IMR-90 (cell line): ENCODE data around the gene GYG2. TPM values are rescaled to one million over a fixed set of nuclear protein-coding genes. Genes with fewer than 3 reads are reported as not detected.

Experiments used
- ATAC-seq: fragments of 200-7000 bp; cut with Tn5 transposase; 2 replicates; pipeline ENCODE4 v1.9.1; 2020; ENCODE audit warnings: low read depth, mild to moderate bottlenecking, moderate library complexity
- BruUV-seq: library from RNA; stranded (reverse); fragments of 400-500 nt; replicated peaks from 2 replicates; lab custom pipeline; 2021; lab: Mats Ljungman, UMichigan
- CTCF ChIA-PET: fragments of 300-600 bp; formaldehyde crosslinking; extraction: SDS; loops from one replicate; lab custom pipeline; 2021; ENCODE audit warnings: antibody characterized with exemption; lab: Yijun Ruan, JAX
- POLR2A ChIA-PET: fragments of 300-600 bp; sonication (Branson Sonifier 250); formaldehyde crosslinking; loops from one replicate; lab custom pipeline; 2022; ENCODE audit warnings: antibody characterized with exemption; ENCODE audit not compliant: unreplicated experiment; lab: Charles Lee
- DNase-seq: peaks from one replicate; pipeline ENCODE4 v3.0.0; 2013
- H2AFZ ChIP-seq: replicated peaks from 2 replicates; pipeline ENCODE3; 2013; ENCODE audit warnings: low read length, mild to moderate bottlenecking; ENCODE audit not compliant: poor library complexity
- H2AK5ac ChIP-seq: 2 replicates; pipeline ENCODE4 v1.6.1; 2013; ENCODE audit warnings: low read depth, low read length, inconsistent platforms
- H2AK9ac ChIP-seq: replicated peaks from 2 replicates; pipeline ENCODE3; 2013; ENCODE audit warnings: mild to moderate bottlenecking, low read depth, low read length, moderate library complexity; ENCODE audit not compliant: poor library complexity
- H2BK120ac ChIP-seq: 2 replicates; pipeline ENCODE4 v1.6.1; 2013; ENCODE audit warnings: low read depth, low read length, inconsistent platforms
- H2BK15ac ChIP-seq: 3 replicates; pipeline ENCODE4 v1.6.1; 2013; ENCODE audit warnings: low read depth, low read length, inconsistent platforms
- H2BK20ac ChIP-seq: 2 replicates; pipeline ENCODE4 v1.6.1; 2013; ENCODE audit warnings: low read depth, mild to moderate bottlenecking, inconsistent platforms, low read length, moderate library complexity
- H2BK5ac ChIP-seq: 2 replicates; pipeline ENCODE4 v1.6.1; 2013; ENCODE audit warnings: mild to moderate bottlenecking, low read depth, low read length, inconsistent platforms; ENCODE audit not compliant: poor library complexity, severe bottlenecking
- H3K14ac ChIP-seq: replicated peaks from 2 replicates; pipeline ENCODE4 v1.6.1; 2013; ENCODE audit warnings: low read depth, low read length, inconsistent platforms
- H3K18ac ChIP-seq: 2 replicates; pipeline ENCODE4 v1.6.1; 2013; ENCODE audit warnings: low read depth, low read length, control low read depth
- H3K23ac ChIP-seq: 2 replicates; pipeline ENCODE4 v1.6.1; 2013; ENCODE audit warnings: low read depth, low read length, inconsistent platforms
- H3K27ac ChIP-seq: 2 replicates; pipeline ENCODE4 v1.5.1; 2013; ENCODE audit warnings: mild to moderate bottlenecking, control low read depth, low read length; ENCODE audit not compliant: insufficient read depth
- H3K27me3 ChIP-seq: 2 replicates; pipeline ENCODE4 v1.6.1; 2013; ENCODE audit warnings: low read length; ENCODE audit not compliant: control insufficient read depth, insufficient read depth
- H3K36me3 ChIP-seq: 2 replicates; pipeline ENCODE4 v1.6.1; 2013; ENCODE audit warnings: low read length, mixed read lengths; ENCODE audit not compliant: control insufficient read depth, insufficient read depth
- H3K4ac ChIP-seq: 2 replicates; pipeline ENCODE4 v1.6.1; 2013; ENCODE audit warnings: low read depth, low read length, inconsistent platforms
- H3K4me1 ChIP-seq: 2 replicates; pipeline ENCODE4 v1.6.1; 2013; ENCODE audit warnings: low read length, mixed read lengths; ENCODE audit not compliant: control insufficient read depth, insufficient read depth
- H3K4me2 ChIP-seq: 2 replicates; pipeline ENCODE4 v1.6.1; 2013; ENCODE audit warnings: low read depth, mild to moderate bottlenecking, control low read depth, low read length, moderate library complexity
- H3K4me3 ChIP-seq: 2 replicates; pipeline ENCODE4 v1.5.1; 2013; ENCODE audit warnings: low read depth, mild to moderate bottlenecking, control low read depth, low read length, moderate library complexity; ENCODE audit not compliant: insufficient read depth
- H3K56ac ChIP-seq: 2 replicates; pipeline ENCODE4 v1.6.1; 2013; ENCODE audit warnings: low read length, inconsistent platforms; ENCODE audit not compliant: insufficient read depth; ENCODE audit errors: extremely low read depth
- H3K79me1 ChIP-seq, 2 experiments: 2 replicates each; pipeline ENCODE4 v1.6.1; 2013; ENCODE audit warnings: low read length in 2 of 2, inconsistent platforms in 1 of 2, low read depth in 1 of 2
- H3K9ac ChIP-seq: 2 replicates; pipeline ENCODE4 v1.6.1; 2013; ENCODE audit warnings: low read depth, low read length, control low read depth
- H3K9me1 ChIP-seq: 2 replicates; pipeline ENCODE4 v1.6.1; 2013; ENCODE audit warnings: low read length, inconsistent platforms; ENCODE audit not compliant: insufficient read depth
- H3K9me3 ChIP-seq: 2 replicates; pipeline ENCODE4 v1.6.1; 2013; ENCODE audit warnings: low read length; ENCODE audit not compliant: control insufficient read depth, insufficient read depth
- H4K20me1 ChIP-seq: 2 replicates; pipeline ENCODE4 v1.6.1; 2013; ENCODE audit warnings: low read length, inconsistent platforms; ENCODE audit not compliant: insufficient read depth
- H4K5ac ChIP-seq: 2 replicates; pipeline ENCODE4 v1.6.1; 2013; ENCODE audit warnings: mild to moderate bottlenecking, low read depth, low read length, control low read depth
- H4K8ac ChIP-seq, 2 experiments: 2 replicates each; pipeline ENCODE4 v1.6.1; 2013; ENCODE audit warnings: low read depth in 2 of 2, low read length in 2 of 2, control low read depth in 1 of 2, inconsistent platforms in 1 of 2
- H4K91ac ChIP-seq: 2 replicates; pipeline ENCODE4 v1.6.1; 2013; ENCODE audit warnings: low read depth, low read length, inconsistent platforms; ENCODE audit not compliant: insufficient read depth
- BHLHE40 ChIP-seq: fragments of 150-350 bp; IDR thresholded peaks from 2 replicates; pipeline ENCODE4 v1.6.1; 2016; ENCODE audit warnings: mild to moderate bottlenecking, low read depth, low read length
- CEBPB ChIP-seq: IDR thresholded peaks from 2 replicates; pipeline ENCODE4 v1.6.1; 2012; ENCODE audit warnings: low read depth, low read length, improper control_type of control experiment
- CHD1 ChIP-seq: IDR thresholded peaks from 2 replicates; pipeline ENCODE4 v1.6.1; 2012; ENCODE audit warnings: low read depth, low read length, improper control_type of control experiment
- MAZ ChIP-seq: IDR thresholded peaks from 2 replicates; pipeline ENCODE4 v1.6.1; 2012; ENCODE audit warnings: low read depth, mild to moderate bottlenecking, low read length, improper control_type of control experiment, moderate library complexity, borderline replicate concordance
- POLR2A ChIP-seq: IDR thresholded peaks from 2 replicates; pipeline ENCODE4 v1.6.1; 2012; ENCODE audit warnings: mild to moderate bottlenecking, low read depth, low read length
- USF2 ChIP-seq: fragments of 150-350 bp; IDR thresholded peaks from 2 replicates; pipeline ENCODE4 v1.6.1; 2017; ENCODE audit warnings: mild to moderate bottlenecking, antibody characterized with exemption, low read length, low read depth
- WGBS, 2 experiments: methylation state at CpG; one replicate each; pipeline versions ENCODE4 v1.1.5 to v1.1.7; 2013; ENCODE audit warnings: missing lambda C conversion rate in 2 of 2; ENCODE audit not compliant: insufficient read length in 1 of 2; ENCODE audit errors: extremely low coverage in 2 of 2; 5-methylcytosine and 5-hydroxymethylcytosine counted together
- dilution Hi-C: fragments of 300-500 bp; cut with HindIII; formaldehyde crosslinking; loops from one replicate; pipeline ENCODE4 v1.14.3; 2018; ENCODE audit warnings: low sequenced_read_pairs; ENCODE audit not compliant: unreplicated experiment
- in situ Hi-C: fragments of 300-500 bp; cut with MboI; formaldehyde crosslinking; loops from 3 replicates; pipeline ENCODE4 v1.14.3; 2019; ENCODE audit warnings: low sequenced_read_pairs, inconsistent platforms, mixed read lengths
- intact Hi-C: fragments of 100-400 bp; cut with micrococcal nuclease; formaldehyde crosslinking; loops from 2 replicates; pipeline ENCODE4 v1.10.0; 2022
- polyA plus RNA-seq, 3 experiments: library from polyadenylated mRNA; depleted of rRNA; stranded (reverse); fragments of >200 nt; gene quantifications; 2 replicates each; pipeline ENCODE4 v1.2.3, GENCODE V29; 2012; ENCODE audit warnings: low replicate concordance in 1 of 3
- total RNA-seq: library from RNA; depleted of rRNA; stranded (reverse); fragments of >200 nt; gene quantifications from 2 replicates; pipeline ENCODE4 v1.2.3, GENCODE V29; 2012
- TF ChIP-seq, protein P1 (sequence below): conservative IDR thresholded peaks from 2 replicates; pipeline ENCODE4 v1.5.1; 2012; ENCODE audit warnings: mild to moderate bottlenecking, low read depth, low read length, improper control_type of control experiment

The GYG2 gene
- total and polyA plus RNA-seq, 2 of the 4 experiments (the other 2 are of a cell fraction): 9.6 to 13.1 TPM

DNA sequence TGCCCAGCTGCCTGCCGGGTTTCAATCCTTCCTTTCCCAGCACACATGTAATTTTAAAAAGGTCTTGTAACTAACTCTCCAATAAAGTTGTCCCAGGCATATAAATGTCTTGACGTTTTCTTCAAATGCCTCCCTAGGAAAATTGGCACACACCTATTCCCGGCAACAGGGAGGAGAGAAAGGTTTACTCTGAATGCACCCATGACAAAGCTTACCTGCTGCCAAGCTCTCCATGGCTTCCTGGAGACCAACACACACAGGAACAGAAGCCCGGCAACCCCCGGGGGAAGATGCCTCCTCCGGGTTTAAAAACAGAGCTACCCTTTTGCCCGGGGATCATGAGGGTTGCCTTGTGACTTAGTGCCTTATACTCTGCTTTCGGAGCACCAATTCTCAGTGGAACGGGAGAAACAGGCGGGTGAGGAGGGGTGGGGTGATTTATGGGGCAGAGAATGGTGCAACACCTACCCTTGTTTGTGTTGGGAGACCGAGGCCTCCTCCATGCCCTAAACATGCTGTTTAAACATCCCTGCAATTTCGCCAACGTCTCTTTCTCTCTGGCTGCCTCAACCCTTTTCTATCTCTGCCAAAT lies 4.8 kb upstream of the GYG2 start:
- ChIA-PET POLR2A (no interaction called here), CTCF (no interaction called here)
- DNase-seq: no peak
- intact Hi-C loops (no loop called here), in situ Hi-C loops (loop anchor here (5.0 to 25.0 kb wide), 3 partner anchors 177 to 1362 kb away; partner anchors contain the start of gene ASMTL), dilution Hi-C loops (no loop called here)
- Histone ChIP-seq H3K79me1 (no peaks in the 10 kb centered on the region), H2AFZ (no peak overlapping the region), H3K9me1 (no peaks in the 10 kb centered on the region), H4K91ac (no peak overlapping the region), H2BK5ac (no peak overlapping the region), H3K18ac (no peak overlapping the region), H3K9ac (no peak overlapping the region), H2AK9ac (no peak overlapping the region), H4K8ac (no peak overlapping the region), H3K4me2 (no peak overlapping the region), H3K56ac (no peak overlapping the region), H3K27me3 (peaks cover 2% of the 10 kb centered on the region; the same call in 1 of the 2 replicates), H3K27ac (no peak overlapping the region), H2AK5ac (no peak overlapping the region), H3K4me1 (no peaks in the 10 kb centered on the region), H3K23ac (no peak overlapping the region), H2BK120ac (no peak overlapping the region), H2BK15ac (no peak overlapping the region), H3K36me3 (no peaks in the 10 kb centered on the region), H4K20me1 (no peaks in the 10 kb centered on the region), H3K4ac (no peak overlapping the region), H3K4me3 (no peak overlapping the region), H4K5ac (no peak overlapping the region), H2BK20ac (no peak overlapping the region), H3K14ac (no peak overlapping the region), H3K9me3 (no peaks in the 10 kb centered on the region)
- WGBS, 2 experiments: no CpG with 5 or more reads among the region's 13 CpGs
- ATAC-seq: no peak
- TF ChIP-seq CEBPB (no peak), CHD1 (no peak), MAZ (no peak), POLR2A (no peak), BHLHE40 (no peak), USF2 (no peak)
- TF ChIP-seq, protein P1, sequence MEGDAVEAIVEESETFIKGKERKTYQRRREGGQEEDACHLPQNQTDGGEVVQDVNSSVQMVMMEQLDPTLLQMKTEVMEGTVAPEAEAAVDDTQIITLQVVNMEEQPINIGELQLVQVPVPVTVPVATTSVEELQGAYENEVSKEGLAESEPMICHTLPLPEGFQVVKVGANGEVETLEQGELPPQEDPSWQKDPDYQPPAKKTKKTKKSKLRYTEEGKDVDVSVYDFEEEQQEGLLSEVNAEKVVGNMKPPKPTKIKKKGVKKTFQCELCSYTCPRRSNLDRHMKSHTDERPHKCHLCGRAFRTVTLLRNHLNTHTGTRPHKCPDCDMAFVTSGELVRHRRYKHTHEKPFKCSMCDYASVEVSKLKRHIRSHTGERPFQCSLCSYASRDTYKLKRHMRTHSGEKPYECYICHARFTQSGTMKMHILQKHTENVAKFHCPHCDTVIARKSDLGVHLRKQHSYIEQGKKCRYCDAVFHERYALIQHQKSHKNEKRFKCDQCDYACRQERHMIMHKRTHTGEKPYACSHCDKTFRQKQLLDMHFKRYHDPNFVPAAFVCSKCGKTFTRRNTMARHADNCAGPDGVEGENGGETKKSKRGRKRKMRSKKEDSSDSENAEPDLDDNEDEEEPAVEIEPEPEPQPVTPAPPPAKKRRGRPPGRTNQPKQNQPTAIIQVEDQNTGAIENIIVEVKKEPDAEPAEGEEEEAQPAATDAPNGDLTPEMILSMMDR: no peak
- BruUV-seq: no TSS peak
